Measurements from ENCODE around the gene MYBL2. TPM values are rescaled to one million over a fixed set of nuclear protein-coding genes. Genes with fewer than 3 reads are reported as not detected.

Gene MYBL2
- polyA plus RNA-seq, 3 donors, result 0.08 to 0.10 TPM; not detected in 1

- no CpG with 5 or more reads among the region's 2 CpGs for WGBS (ENCODE audit: insufficient coverage)
Measured at GRCh38 chr20:43636429-43636828, 30.5 kb upstream of the MYBL2 start.

GRCh38 chr20:43642548-43642947 is 24.4 kb upstream of the MYBL2 start:
- Histone ChIP-seq H3K27ac (ENCODE audit: low read depth in 1 of 2, low read length in 2 of 2) (no peak overlapping the region), H3K27me3 (ENCODE audit: control insufficient read depth in 2 of 2, insufficient read depth in 2 of 2, low read length in 2 of 2) (no peaks in the 10 kb centered on the region), H3K4me3 (replicated peaks in 1 of 3; ENCODE audit: low read depth in 2 of 3, low read length in 3 of 3) (no peak overlapping the region), H4K20me1 (ENCODE audit: insufficient read depth, low read length) (no peaks in the 10 kb centered on the region), H3K9ac (ENCODE audit: insufficient read depth, low read length, poor library complexity, severe bottlenecking) (no peak overlapping the region), H2AFZ (ENCODE audit: insufficient read depth, low read depth, low read length, poor library complexity, severe bottlenecking) (no peak overlapping the region), H3K36me3 (replicated peaks in 1 of 2; ENCODE audit: control insufficient read depth in 1 of 2, insufficient read depth in 2 of 2, low read length in 2 of 2) (peaks cover 20 to 44% of the 10 kb centered on the region in 2 donors), H3K4me2 (replicated peaks; ENCODE audit: extremely low read depth, low read length, poor library complexity, severe bottlenecking) (no peak overlapping the region), H3K9me3 (replicated peaks in 1 of 2; ENCODE audit: control insufficient read depth in 1 of 2, insufficient read depth in 1 of 2, low read length in 2 of 2) (no peaks in the 10 kb centered on the region), H3K4me1 (ENCODE audit: control insufficient read depth in 1 of 2, insufficient read depth in 2 of 2, low read length in 2 of 2) (no peaks in the 10 kb centered on the region), H3K79me2 (ENCODE audit: insufficient read depth, low read length) (no peaks in the 10 kb centered on the region)
- Mint-ChIP-seq H3K4me1 (no peaks in the 10 kb centered on the region), H3K36me3 (peaks cover 47 to 49% of the 10 kb centered on the region in 2 donors), H3K4me3 (no peak overlapping the region), H3K27me3 (ENCODE audit: low read depth in 3 of 3) (no peaks in the 10 kb centered on the region), H3K9me3 (no peaks in the 10 kb centered on the region), H3K27ac (no peak overlapping the region)
- intact Hi-C loops (cut with micrococcal nuclease), result no loop called here
- DNase-seq, result no peak
- no peak for TF ChIP-seq CTCF (IDR thresholded peaks at IDR 0.05)
- WGBS (ENCODE audit: insufficient coverage), result 100% methylated on average over 1 of the region's 4 CpGs

More at GRCh38 chr20:43636429-43636828, 30.5 kb upstream of the MYBL2 start:
- H3K36me3 Mint-ChIP-seq, result peaks cover 40 to 63% of the 10 kb centered on the region in 2 donors
- no peaks in the 10 kb centered on the region for H3K4me1 ChIP-seq (ENCODE audit: control insufficient read depth in 1 of 2, insufficient read depth in 2 of 2, low read length in 2 of 2)
- intact Hi-C loops (cut with micrococcal nuclease), result no loop called here
- no peak overlapping the region for H3K9ac ChIP-seq (ENCODE audit: insufficient read depth, low read length, poor library complexity, severe bottlenecking)
- H3K27ac Mint-ChIP-seq, result no peak overlapping the region
- no peaks in the 10 kb centered on the region for H3K4me1 Mint-ChIP-seq
- no peaks in the 10 kb centered on the region for H3K27me3 Mint-ChIP-seq (ENCODE audit: low read depth in 3 of 3)
- H3K36me3 ChIP-seq (replicated peaks in 1 of 2; ENCODE audit: control insufficient read depth in 1 of 2, insufficient read depth in 2 of 2, low read length in 2 of 2), result peaks cover 28 to 44% of the 10 kb centered on the region in 2 donors
- H3K4me2 ChIP-seq (replicated peaks; ENCODE audit: extremely low read depth, low read length, poor library complexity, severe bottlenecking), result no peak overlapping the region
- H3K4me3 ChIP-seq (replicated peaks in 1 of 3; ENCODE audit: low read depth in 2 of 3, low read length in 3 of 3), result no peak overlapping the region
- H3K27me3 ChIP-seq (ENCODE audit: control insufficient read depth in 2 of 2, insufficient read depth in 2 of 2, low read length in 2 of 2), result no peaks in the 10 kb centered on the region
- no peak for DNase-seq
- H3K9me3 Mint-ChIP-seq, result no peaks in the 10 kb centered on the region
- TF ChIP-seq CTCF (IDR thresholded peaks at IDR 0.05), result no peak
- no peak overlapping the region for H2AFZ ChIP-seq (ENCODE audit: insufficient read depth, low read depth, low read length, poor library complexity, severe bottlenecking)
- no peak overlapping the region for H3K27ac ChIP-seq (ENCODE audit: low read depth in 1 of 2, low read length in 2 of 2)
- H3K4me3 Mint-ChIP-seq, result no peak overlapping the region
- H3K79me2 ChIP-seq (ENCODE audit: insufficient read depth, low read length), result no peaks in the 10 kb centered on the region
- no peaks in the 10 kb centered on the region for H3K9me3 ChIP-seq (replicated peaks in 1 of 2; ENCODE audit: control insufficient read depth in 1 of 2, insufficient read depth in 1 of 2, low read length in 2 of 2)
- H4K20me1 ChIP-seq (ENCODE audit: insufficient read depth, low read length), result no peaks in the 10 kb centered on the region

Data from CD14-positive monocyte (primary cell).